Measurements from ENCODE around the gene ZNF652.
"Not testable (repeated sequence)": the region's sequence is repeated elsewhere in the genome, so short reads cannot be mapped to it uniquely, and the experiment has no call there.

Gene ZNF652

GRCh38 chr17:49298371-49298976 is 63.6 kb downstream of the ZNF652 start:
- no peak for DNase-seq

GRCh38 chr17:49297141-49297540 is 64.9 kb downstream of the ZNF652 start:
- no peak for DNase-seq

- DNase-seq, result no peak
Measured at GRCh38 chr17:49294122-49294521, 67.9 kb downstream of the ZNF652 start.

- no peak for DNase-seq
Measured at GRCh38 chr17:49292901-49293300, 69.1 kb downstream of the ZNF652 start.

GRCh38 chr17:49291929-49292328 is 70.1 kb downstream of the ZNF652 start:
- no peak for DNase-seq

GRCh38 chr17:49290690-49291359 is 71.2 kb downstream of the ZNF652 start:
- peak; percentile 29 for DNase-seq

GRCh38 chr17:49288388-49288787 is 73.7 kb downstream of the ZNF652 start:
- DNase-seq, result no peak

- no peak for DNase-seq
Measured at GRCh38 chr17:49287481-49287880, 74.6 kb downstream of the ZNF652 start.

- not testable (repeated sequence) for DNase-seq
Measured at GRCh38 chr17:49286261-49286973, 75.6 kb downstream of the ZNF652 start.

GRCh38 chr17:49285716-49286115 is 76.3 kb downstream of the ZNF652 start:
- DNase-seq, result no peak

- DNase-seq, result no peak
Measured at GRCh38 chr17:49280918-49281317, 81.1 kb downstream of the ZNF652 start.

GRCh38 chr17:49280061-49280460 is 82.0 kb downstream of the ZNF652 start:
- no peak for DNase-seq

- DNase-seq, result not testable (repeated sequence)
Measured at GRCh38 chr17:49279263-49280015, 82.6 kb downstream of the ZNF652 start.

- DNase-seq, result no peak
Measured at GRCh38 chr17:49278076-49278475, 84.0 kb downstream of the ZNF652 start.

GRCh38 chr17:49277638-49278037 is 84.4 kb downstream of the ZNF652 start:
- DNase-seq, result no peak

GRCh38 chr17:49275981-49276380 is 86.1 kb downstream of the ZNF652 start:
- not testable (repeated sequence) for DNase-seq

- no peak for DNase-seq
Measured at GRCh38 chr17:49269356-49269755, 92.7 kb downstream of the ZNF652 start.

GRCh38 chr17:49267912-49268311 is 94.1 kb downstream of the ZNF652 start:
- DNase-seq, result no peak

- DNase-seq, result no peak
Measured at GRCh38 chr17:49266233-49266632, 95.8 kb downstream of the ZNF652 start.

GRCh38 chr17:49261540-49261939 is 100.5 kb downstream of the ZNF652 start:
- DNase-seq, result not testable (repeated sequence)

GRCh38 chr17:49260817-49261291 is 101.2 kb downstream of the ZNF652 start:
- no peak for DNase-seq

- peak; percentile 87 for DNase-seq
Measured at GRCh38 chr17:49260011-49260816, 101.8 kb downstream of the ZNF652 start.

All from fibroblast of skin of right biceps (primary cell).